Measurements from ENCODE around the gene ZNF17.

Gene ZNF17

GRCh38 chr19:57434386-57435061 is 23.6 kb downstream of the ZNF17 start:
- no peak for DNase-seq (ENCODE audit: low spot score)

- peak; percentile 98 for DNase-seq (ENCODE audit: low spot score)
Observed at GRCh38 chr19:57435062-57435978, 24.4 kb downstream of the ZNF17 start, which contains the start of gene ZNF749. Gene ZNF749, plus strand, starts transcription at chr19:57435325. Its CDS starts 254 bp downstream, at chr19:57435579.

GRCh38 chr19:57436417-57436816 is 25.5 kb downstream of the ZNF17 start:
- no peak for DNase-seq (ENCODE audit: low spot score)

- DNase-seq (ENCODE audit: low spot score) = no peak
Observed at GRCh38 chr19:57437931-57438330, 27.0 kb downstream of the ZNF17 start.

- no peak for DNase-seq (ENCODE audit: low spot score)
Observed at GRCh38 chr19:57438925-57439324, 28.0 kb downstream of the ZNF17 start.

- no peak for DNase-seq (ENCODE audit: low spot score)
Observed at GRCh38 chr19:57441979-57442752, 31.2 kb downstream of the ZNF17 start.

- no peak for DNase-seq (ENCODE audit: low spot score)
Observed at GRCh38 chr19:57443121-57443696, 32.2 kb downstream of the ZNF17 start.

- no peak for DNase-seq (ENCODE audit: low spot score)
Observed at GRCh38 chr19:57452307-57452706, 41.3 kb downstream of the ZNF17 start.

- DNase-seq (ENCODE audit: low spot score) = peak; percentile 27
Observed at GRCh38 chr19:57465680-57466381, 54.9 kb downstream of the ZNF17 start.

- no peak for DNase-seq (ENCODE audit: low spot score)
Observed at GRCh38 chr19:57466489-57466888, 55.5 kb downstream of the ZNF17 start.
